ENCODE data around the gene ELK3. TPM values are rescaled to one million over a fixed set of nuclear protein-coding genes. Genes with fewer than 3 reads are reported as not detected.

The ELK3 gene
- total RNA-seq, 2 donors from 2014 or later, result 4.9 to 8.0 TPM

- peak overlapping the region in 1 of 4 donors; percentile 4 for H3K27ac ChIP-seq
- no peak for TF ChIP-seq CTCF (IDR thresholded peaks at IDR 0.05)
- no peak for TF ChIP-seq POLR2A (IDR thresholded peaks at IDR 0.05)
- H3K36me3 ChIP-seq (replicated peaks in 1 of 2; ENCODE audit: insufficient read depth in 1 of 2, low read depth in 2 of 2), result no peaks in the 10 kb centered on the region
- H3K9me3 ChIP-seq, result no peaks in the 10 kb centered on the region
- no peak overlapping the region for H3K4me3 ChIP-seq
- DNase-seq (peak in 1 of 4 donors; percentile 54), ATAC-seq (peak; percentile 34)
- intact Hi-C loops (cut with DNase I), result no loop called here
- H3K4me1 ChIP-seq, result peaks cover 51% of the 10 kb centered on the region
- H3K27me3 ChIP-seq, result no peaks in the 10 kb centered on the region
- 65 to 85% methylated on average over 8 of the region's 8 CpGs for WGBS, 2 donors
Observed at GRCh38 chr12:96255077-96255476, 60.9 kb downstream of the ELK3 start.

- no peaks in the 10 kb centered on the region for H3K9me3 ChIP-seq
- H3K27ac ChIP-seq, result peak overlapping the region in 3 of 4 donors; percentile 20 to 71 (median 62)
- H3K27me3 ChIP-seq, result no peaks in the 10 kb centered on the region
- no peak for TF ChIP-seq POLR2A (IDR thresholded peaks at IDR 0.05)
- TF ChIP-seq CTCF (IDR thresholded peaks at IDR 0.05), result no peak
- H3K36me3 ChIP-seq (replicated peaks in 1 of 2; ENCODE audit: insufficient read depth in 1 of 2, low read depth in 2 of 2), result no peaks in the 10 kb centered on the region
- ATAC-seq, result no peak
- peaks cover 64% of the 10 kb centered on the region for H3K4me1 ChIP-seq
- 58 to 69% methylated on average over 7 of the region's 7 CpGs for WGBS, 2 donors
- DNase-seq, result no peak
- intact Hi-C loops (cut with DNase I), result no loop called here
- no peak overlapping the region for H3K4me3 ChIP-seq
Observed at GRCh38 chr12:96256672-96257361, 62.6 kb downstream of the ELK3 start.

GRCh38 chr12:96257550-96258103, 63.5 kb downstream of the ELK3 start:
- intact Hi-C loops (cut with DNase I), result no loop called here
- no peak for TF ChIP-seq POLR2A (IDR thresholded peaks at IDR 0.05)
- no peak for TF ChIP-seq CTCF (IDR thresholded peaks at IDR 0.05)
- 22 to 23% methylated on average over 2 of the region's 2 CpGs for WGBS, 2 donors
- Histone ChIP-seq H3K27ac (peak overlapping the region; percentile 42 to 71 (median 54)), H3K27me3 (no peaks in the 10 kb centered on the region), H3K4me3 (no peak overlapping the region), H3K36me3 (replicated peaks in 1 of 2; ENCODE audit: insufficient read depth in 1 of 2, low read depth in 2 of 2) (no peaks in the 10 kb centered on the region), H3K9me3 (no peaks in the 10 kb centered on the region), H3K4me1 (peaks cover 72% of the 10 kb centered on the region)
- DNase-seq, result peak in 2 of 4 donors; percentile 47 to 57
- ATAC-seq, result peak; percentile 57

- TF ChIP-seq POLR2A (IDR thresholded peaks at IDR 0.05) (no peak), CTCF (IDR thresholded peaks at IDR 0.05) (no peak)
- intact Hi-C loops (cut with DNase I), result no loop called here
- H3K9me3 ChIP-seq, result no peaks in the 10 kb centered on the region
- H3K36me3 ChIP-seq (replicated peaks in 1 of 2; ENCODE audit: insufficient read depth in 1 of 2, low read depth in 2 of 2), result no peaks in the 10 kb centered on the region
- ATAC-seq (peak; percentile 65), DNase-seq (peak; percentile 79 to 88 (median 84))
- peaks cover 79% of the 10 kb centered on the region for H3K4me1 ChIP-seq
- H3K27me3 ChIP-seq, result no peaks in the 10 kb centered on the region
- WGBS, 2 donors, result 20 to 22% methylated on average over 8 of the region's 8 CpGs
- peak overlapping the region; percentile 42 to 71 (median 54) for H3K27ac ChIP-seq
- H3K4me3 ChIP-seq, result no peak overlapping the region
Observed at GRCh38 chr12:96258104-96258961, 64.2 kb downstream of the ELK3 start.

Measured in body of pancreas (tissue), 4 donors.